Measurements from ENCODE around the gene IL10.

The IL10 gene

GRCh38 chr1:206754011-206754410 is 18.3 kb downstream of the IL10 start:
- TF ChIP-seq, protein P1, sequence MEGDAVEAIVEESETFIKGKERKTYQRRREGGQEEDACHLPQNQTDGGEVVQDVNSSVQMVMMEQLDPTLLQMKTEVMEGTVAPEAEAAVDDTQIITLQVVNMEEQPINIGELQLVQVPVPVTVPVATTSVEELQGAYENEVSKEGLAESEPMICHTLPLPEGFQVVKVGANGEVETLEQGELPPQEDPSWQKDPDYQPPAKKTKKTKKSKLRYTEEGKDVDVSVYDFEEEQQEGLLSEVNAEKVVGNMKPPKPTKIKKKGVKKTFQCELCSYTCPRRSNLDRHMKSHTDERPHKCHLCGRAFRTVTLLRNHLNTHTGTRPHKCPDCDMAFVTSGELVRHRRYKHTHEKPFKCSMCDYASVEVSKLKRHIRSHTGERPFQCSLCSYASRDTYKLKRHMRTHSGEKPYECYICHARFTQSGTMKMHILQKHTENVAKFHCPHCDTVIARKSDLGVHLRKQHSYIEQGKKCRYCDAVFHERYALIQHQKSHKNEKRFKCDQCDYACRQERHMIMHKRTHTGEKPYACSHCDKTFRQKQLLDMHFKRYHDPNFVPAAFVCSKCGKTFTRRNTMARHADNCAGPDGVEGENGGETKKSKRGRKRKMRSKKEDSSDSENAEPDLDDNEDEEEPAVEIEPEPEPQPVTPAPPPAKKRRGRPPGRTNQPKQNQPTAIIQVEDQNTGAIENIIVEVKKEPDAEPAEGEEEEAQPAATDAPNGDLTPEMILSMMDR (IDR thresholded peaks at IDR 0.05) = no peak
- Histone ChIP-seq H3K27ac (no peak overlapping the region), H3K4me3 (no peak overlapping the region)
- DNase-seq (ENCODE audit: low spot score) = no peak

DNA sequence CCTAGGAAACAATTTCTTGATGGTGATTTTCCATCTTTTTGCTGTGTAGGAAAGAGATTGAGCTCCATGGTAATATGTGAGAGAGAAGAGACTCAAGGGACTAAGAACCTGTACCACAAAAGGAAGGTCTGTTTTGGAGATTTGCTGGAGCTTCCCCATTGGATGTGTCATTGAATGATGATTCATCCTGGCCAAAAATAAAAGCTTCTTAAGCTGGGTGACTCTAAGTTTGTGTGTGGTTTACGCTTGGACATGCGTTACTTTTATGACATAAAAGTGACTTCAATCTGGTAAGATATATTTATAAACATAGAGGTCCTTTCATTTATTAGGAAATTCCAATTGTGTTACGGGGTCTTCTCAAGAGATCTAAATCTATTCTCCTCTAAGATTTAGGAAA is 19.2 kb downstream of the IL10 start:
- TF ChIP-seq, protein P1 (IDR thresholded peaks at IDR 0.05) = no peak
- Histone ChIP-seq H3K27ac (no peak overlapping the region), H3K4me3 (no peak overlapping the region)
- DNase-seq (ENCODE audit: low spot score) = no peak

- no peak overlapping the region for H3K4me3 ChIP-seq
- H3K27ac ChIP-seq = no peak overlapping the region
- TF ChIP-seq, protein P1 (IDR thresholded peaks at IDR 0.05) = no peak
- no peak for DNase-seq (ENCODE audit: low spot score)
Observed at GRCh38 chr1:206752481-206752880, 19.8 kb downstream of the IL10 start.

DNA sequence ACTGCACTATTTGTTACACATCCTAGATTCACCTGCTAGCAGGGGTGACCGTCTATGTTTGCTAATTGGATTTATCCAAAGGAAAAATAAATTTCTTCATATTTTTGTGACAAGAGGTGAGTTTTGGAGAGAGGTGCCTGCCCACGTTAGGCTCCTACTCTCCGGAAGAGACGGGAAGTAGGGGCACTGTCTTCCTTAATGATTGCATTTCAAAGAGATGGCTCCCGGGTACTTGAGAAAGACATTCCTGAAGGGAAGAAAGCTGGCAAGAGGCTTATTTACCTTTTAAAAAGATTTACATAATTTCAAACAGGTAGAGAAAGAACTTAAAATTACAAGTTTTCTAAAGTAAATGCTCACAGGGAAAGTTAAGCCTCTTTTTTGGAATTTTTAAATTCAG is 20.4 kb downstream of the IL10 start:
- TF ChIP-seq, protein P1 (IDR thresholded peaks at IDR 0.05) = no peak
- DNase-seq (ENCODE audit: low spot score) = no peak
- Histone ChIP-seq H3K4me3 (no peak overlapping the region), H3K27ac (no peak overlapping the region)

- Histone ChIP-seq H3K4me3 (no peak overlapping the region), H3K27ac (no peak overlapping the region)
- TF ChIP-seq, protein P1 (IDR thresholded peaks at IDR 0.05) = no peak
- no peak for DNase-seq (ENCODE audit: low spot score)
Observed at GRCh38 chr1:206748348-206749030, 23.8 kb downstream of the IL10 start.

DNA sequence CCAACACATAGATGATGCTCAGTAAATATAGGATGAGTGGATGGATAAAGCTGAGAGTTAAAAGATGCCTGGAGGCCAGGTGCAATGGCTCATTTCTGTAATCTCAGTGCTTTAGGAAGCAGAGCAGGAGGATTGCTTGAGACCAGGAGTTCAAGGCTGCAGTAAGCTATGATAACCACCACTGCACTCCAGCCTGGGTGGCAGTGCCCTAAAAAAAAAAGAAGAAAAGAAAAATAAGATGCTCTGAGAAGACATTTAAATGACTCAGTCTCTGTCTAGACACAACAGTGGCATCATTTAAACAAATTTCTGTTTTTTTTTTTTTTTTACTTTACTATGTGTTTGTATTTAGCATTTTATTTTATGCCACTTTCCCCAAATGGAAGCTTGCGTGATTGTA is 27.0 kb downstream of the IL10 start:
- DNase-seq (ENCODE audit: low spot score) = no peak
- TF ChIP-seq, protein P1 (IDR thresholded peaks at IDR 0.05) = no peak
- Histone ChIP-seq H3K4me3 (no peak overlapping the region), H3K27ac (no peak overlapping the region)

GRCh38 chr1:206744683-206745082 is 27.6 kb downstream of the IL10 start:
- no peak for DNase-seq (ENCODE audit: low spot score)
- TF ChIP-seq, protein P1 (IDR thresholded peaks at IDR 0.05) = no peak

More at GRCh38 chr1:206744683-206745082, 27.6 kb downstream of the IL10 start:
- Histone ChIP-seq H3K4me3 (no peak overlapping the region), H3K27ac (no peak overlapping the region)
